ENCODE data around the gene EMC8. TPM values are rescaled to one million over a fixed set of nuclear protein-coding genes. Genes with fewer than 3 reads are reported as not detected.
"Not testable (repeated sequence)": the region's sequence is repeated elsewhere in the genome, so short reads cannot be mapped to it uniquely, and the experiment has no call there.

EMC8 gene
- total RNA-seq, 2 donors from 2014 or later, result 18.8 to 40.7 TPM

DNA sequence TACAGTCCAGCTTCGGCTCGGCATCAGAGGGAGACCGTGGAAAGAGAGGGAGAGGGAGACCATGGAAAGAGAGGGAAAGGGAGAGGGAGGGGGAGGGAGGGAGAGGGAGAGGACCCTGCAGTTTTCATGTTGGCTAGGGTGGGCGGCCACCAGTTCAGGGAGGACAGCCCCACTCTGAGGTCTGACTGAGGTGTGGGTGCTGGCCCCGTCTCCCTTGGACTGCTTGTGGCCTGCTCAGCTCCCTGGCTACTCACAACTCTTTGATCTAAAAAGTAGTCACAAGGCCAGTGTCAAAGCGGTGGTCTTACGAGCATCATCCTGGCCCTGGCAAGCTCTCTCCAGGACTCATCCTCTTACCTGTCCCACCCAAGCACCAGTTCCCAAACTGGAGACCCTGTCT, 9.6 kb upstream of the EMC8 start:
- H3K4me1 ChIP-seq, result peaks cover 0 to under 1% of the 10 kb centered on the region in 2 donors
- TF ChIP-seq, protein P1, sequence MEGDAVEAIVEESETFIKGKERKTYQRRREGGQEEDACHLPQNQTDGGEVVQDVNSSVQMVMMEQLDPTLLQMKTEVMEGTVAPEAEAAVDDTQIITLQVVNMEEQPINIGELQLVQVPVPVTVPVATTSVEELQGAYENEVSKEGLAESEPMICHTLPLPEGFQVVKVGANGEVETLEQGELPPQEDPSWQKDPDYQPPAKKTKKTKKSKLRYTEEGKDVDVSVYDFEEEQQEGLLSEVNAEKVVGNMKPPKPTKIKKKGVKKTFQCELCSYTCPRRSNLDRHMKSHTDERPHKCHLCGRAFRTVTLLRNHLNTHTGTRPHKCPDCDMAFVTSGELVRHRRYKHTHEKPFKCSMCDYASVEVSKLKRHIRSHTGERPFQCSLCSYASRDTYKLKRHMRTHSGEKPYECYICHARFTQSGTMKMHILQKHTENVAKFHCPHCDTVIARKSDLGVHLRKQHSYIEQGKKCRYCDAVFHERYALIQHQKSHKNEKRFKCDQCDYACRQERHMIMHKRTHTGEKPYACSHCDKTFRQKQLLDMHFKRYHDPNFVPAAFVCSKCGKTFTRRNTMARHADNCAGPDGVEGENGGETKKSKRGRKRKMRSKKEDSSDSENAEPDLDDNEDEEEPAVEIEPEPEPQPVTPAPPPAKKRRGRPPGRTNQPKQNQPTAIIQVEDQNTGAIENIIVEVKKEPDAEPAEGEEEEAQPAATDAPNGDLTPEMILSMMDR (IDR thresholded peaks at IDR 0.05), result no peak
- no peak overlapping the region for H3K4me3 ChIP-seq
- DNase-seq (ENCODE audit: low spot score), result no peak
- H3K27me3 ChIP-seq, result no peaks in the 10 kb centered on the region
- H3K36me3 ChIP-seq, result peaks cover 32% of the 10 kb centered on the region
- H3K27ac ChIP-seq, result no peak overlapping the region
- H3K9me3 ChIP-seq, result no peaks in the 10 kb centered on the region

DNA sequence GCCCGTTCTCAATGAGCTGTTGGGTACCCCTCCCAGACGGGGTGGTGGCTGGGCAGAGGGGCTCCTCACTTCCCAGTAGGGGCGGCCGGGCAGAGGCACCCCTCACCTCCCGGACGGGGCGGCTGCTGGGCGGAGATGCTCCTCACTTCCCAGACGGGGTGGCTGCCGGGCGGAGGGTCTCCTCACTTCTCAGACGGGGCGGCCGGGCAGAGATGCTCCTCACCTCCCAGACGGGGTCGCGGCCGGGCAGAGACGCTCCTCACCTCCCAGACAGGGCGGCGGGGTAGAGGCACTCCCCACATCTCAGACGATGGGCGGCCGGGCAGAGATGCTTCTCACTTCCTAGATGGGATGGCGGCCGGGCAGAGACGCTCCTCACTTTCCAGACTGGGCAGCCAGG, 8.8 kb upstream of the EMC8 start:
- H3K4me1 ChIP-seq, H3K4me3 ChIP-seq, H3K27me3 ChIP-seq: not testable (repeated sequence)

DNA sequence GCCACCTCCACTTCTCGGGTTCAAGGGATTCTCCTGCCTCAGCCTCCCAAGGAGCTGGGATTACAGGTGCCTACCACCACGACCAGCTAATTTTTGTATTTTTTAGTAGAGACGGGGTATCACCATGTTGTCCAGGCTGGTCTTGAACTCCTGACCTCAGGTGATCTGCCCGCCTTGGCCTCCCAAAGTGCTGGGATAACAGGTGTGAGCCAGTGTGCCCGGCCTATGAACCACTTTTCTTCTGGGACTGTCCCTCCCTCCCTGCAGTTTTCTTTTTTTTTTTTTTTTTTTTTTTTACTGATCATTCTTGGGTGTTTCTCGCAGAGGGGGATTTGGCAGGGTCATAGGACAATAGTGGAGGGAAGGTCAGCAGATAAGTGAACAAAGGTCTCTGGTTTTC, 8.0 kb upstream of the EMC8 start:
- H3K27ac ChIP-seq; DNase-seq (ENCODE audit: low spot score); H3K4me3 ChIP-seq; H3K4me1 ChIP-seq; H3K27me3 ChIP-seq; H3K9me3 ChIP-seq: not testable (repeated sequence)
- peaks cover 48% of the 10 kb centered on the region for H3K36me3 ChIP-seq

More for the DNA sequence above, 8.8 kb upstream of the EMC8 start:
- H3K36me3 ChIP-seq, result peaks cover 40% of the 10 kb centered on the region
- DNase-seq (ENCODE audit: low spot score); H3K9me3 ChIP-seq; H3K27ac ChIP-seq: not testable (repeated sequence)

DNA sequence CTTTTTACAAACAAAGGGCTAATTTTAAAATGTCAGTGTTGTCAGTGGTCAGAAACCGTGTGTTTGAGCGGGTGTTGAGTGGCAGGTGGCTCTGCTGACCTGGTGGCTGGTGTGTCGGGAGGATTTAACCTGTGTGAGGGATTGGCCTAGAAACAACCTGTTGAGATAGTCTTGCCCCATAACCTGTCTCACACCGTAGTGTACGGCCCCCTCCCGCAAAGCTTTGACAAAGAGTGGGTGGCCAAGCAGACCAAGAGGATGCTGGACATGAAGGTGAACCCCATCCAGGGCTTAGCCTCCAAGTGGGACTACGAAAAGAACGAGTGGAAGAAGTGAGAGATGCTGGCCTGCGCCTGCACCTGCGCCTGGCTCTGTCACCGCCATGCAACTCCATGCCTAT, 7.2 kb upstream of the EMC8 start:
- Histone ChIP-seq H3K36me3 (peaks cover 56% of the 10 kb centered on the region), H3K9me3 (no peaks in the 10 kb centered on the region), H3K27me3 (no peaks in the 10 kb centered on the region), H3K4me3 (no peak overlapping the region), H3K27ac (no peak overlapping the region), H3K4me1 (peaks cover 0 to 7% of the 10 kb centered on the region in 2 donors)
- TF ChIP-seq, protein P1 (IDR thresholded peaks at IDR 0.05), result no peak
- DNase-seq (ENCODE audit: low spot score), result no peak

DNA sequence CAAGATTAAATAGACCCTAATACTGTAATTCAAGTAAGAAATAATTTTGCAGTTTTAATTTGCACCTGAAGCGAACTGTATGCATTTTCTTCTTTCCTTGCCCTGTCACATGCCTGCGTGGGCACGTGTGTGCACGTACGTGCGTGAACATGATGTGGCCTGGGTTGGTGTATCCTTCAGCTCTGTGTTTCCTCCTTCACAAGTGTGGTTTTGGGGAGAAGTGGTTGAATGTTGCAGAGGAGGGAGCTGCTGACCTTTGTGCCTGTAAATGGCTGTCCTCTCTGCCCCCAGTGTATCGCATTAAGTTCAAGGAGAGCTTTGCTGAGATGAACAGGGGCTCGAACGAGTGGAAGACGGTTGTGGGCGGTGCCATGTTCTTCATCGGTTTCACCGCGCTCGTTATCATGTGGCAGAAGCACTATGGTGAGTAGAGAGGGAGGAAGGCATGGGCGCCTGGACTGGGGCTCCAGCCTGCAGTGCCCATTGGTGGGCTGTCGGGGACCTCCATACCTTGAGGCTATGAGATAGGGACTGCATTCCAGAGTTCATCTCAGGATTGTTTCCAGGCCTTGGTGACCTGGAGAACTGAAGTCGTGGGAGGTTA, 6.2 kb upstream of the EMC8 start:
- H3K27ac ChIP-seq, result no peak overlapping the region

DNA sequence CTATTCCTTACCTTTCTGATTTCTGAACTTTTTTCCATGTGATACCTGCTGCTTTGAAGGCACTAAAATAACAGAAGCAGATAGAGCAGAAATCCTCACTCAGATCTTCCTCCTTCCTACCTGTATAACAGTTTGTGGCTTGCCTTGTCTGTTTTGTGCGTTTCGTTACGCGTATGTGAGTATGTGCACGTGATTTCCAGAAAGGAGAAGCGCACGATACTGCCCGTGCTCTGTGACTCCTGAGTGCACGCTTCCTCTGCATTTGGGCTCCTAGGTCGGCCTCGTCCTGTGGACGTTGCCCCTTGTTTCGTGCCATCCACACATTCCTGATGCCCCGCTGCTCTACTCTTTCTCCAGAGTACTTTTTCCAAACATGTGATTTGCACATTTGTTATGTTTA, 4.2 kb upstream of the EMC8 start:
- TF ChIP-seq, protein P1 (IDR thresholded peaks at IDR 0.05), result no peak
- no peaks in the 10 kb centered on the region for H3K9me3 ChIP-seq
- H3K36me3 ChIP-seq, result peaks cover 61% of the 10 kb centered on the region
- H3K4me1 ChIP-seq, result peaks cover 0 to 23% of the 10 kb centered on the region in 2 donors
- H3K27me3 ChIP-seq, result no peaks in the 10 kb centered on the region
- no peak for DNase-seq (ENCODE audit: low spot score)
- no peak overlapping the region for H3K4me3 ChIP-seq
- H3K27ac ChIP-seq, result no peak overlapping the region

More for the DNA sequence above, 6.2 kb upstream of the EMC8 start:
- H3K36me3 ChIP-seq, result peaks cover 61% of the 10 kb centered on the region
- H3K4me3 ChIP-seq, result no peak overlapping the region
- no peak for DNase-seq (ENCODE audit: low spot score)
- TF ChIP-seq, protein P1 (IDR thresholded peaks at IDR 0.05), result no peak
- no peaks in the 10 kb centered on the region for H3K27me3 ChIP-seq
- H3K9me3 ChIP-seq, result no peaks in the 10 kb centered on the region
- peaks cover 0 to 17% of the 10 kb centered on the region in 2 donors for H3K4me1 ChIP-seq

DNA sequence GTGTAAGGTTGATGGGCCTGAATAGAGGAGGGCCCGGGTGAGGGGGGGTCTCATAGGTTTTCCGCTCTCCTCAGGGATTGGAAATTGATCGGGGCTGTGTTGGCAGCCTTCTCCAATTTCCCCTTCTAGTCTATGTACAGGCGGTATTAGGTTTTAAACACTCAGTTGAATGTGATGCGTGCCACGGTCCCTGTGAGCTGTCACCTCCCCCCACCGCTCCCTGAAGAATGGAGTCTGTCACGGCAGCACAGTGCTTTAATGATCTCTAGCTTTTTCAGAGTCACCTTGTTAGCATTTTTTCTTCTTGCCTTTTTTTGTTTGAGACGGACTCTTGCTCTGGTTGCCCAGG, 951 bp upstream of the EMC8 start:
- Histone ChIP-seq H3K36me3 (peaks cover 54% of the 10 kb centered on the region), H3K4me3 (peak overlapping the region; percentile 71 to 100), H3K27me3 (no peaks in the 10 kb centered on the region), H3K9me3 (no peaks in the 10 kb centered on the region), H3K4me1 (peaks cover 0 to 41% of the 10 kb centered on the region in 2 donors), H3K27ac (peak overlapping the region; percentile 89 to 97)
- no peak for DNase-seq (ENCODE audit: low spot score)
- TF ChIP-seq, protein P1 (IDR thresholded peaks at IDR 0.05), result no peak
